Thyroid gland (tissue), 4 donors: ENCODE results near the gene SEMA4D.

Source experiments
- CTCF ChIP-seq, 6 experiments: fragments of 200-600 bp in 3 of 6; fragments of 450-650 bp in 3 of 6; sonication (generic) in 3 of 6; IDR thresholded peaks; one replicate each; pipeline ENCODE4 v1.5.1; 2016 to 2019; ENCODE audit warnings: antibody characterized with exemption in 6 of 6, mild to moderate bottlenecking in 2 of 6, inconsistent platforms in 1 of 6, moderate library complexity in 1 of 6
- POLR2A ChIP-seq, 2 donors: fragments of 450-650 bp; IDR thresholded peaks; one replicate each; pipeline ENCODE4 v1.6.1; 2017; ENCODE audit warnings: antibody characterized with exemption in 2 of 2, mild to moderate bottlenecking in 2 of 2, moderate library complexity in 1 of 2

DNA sequence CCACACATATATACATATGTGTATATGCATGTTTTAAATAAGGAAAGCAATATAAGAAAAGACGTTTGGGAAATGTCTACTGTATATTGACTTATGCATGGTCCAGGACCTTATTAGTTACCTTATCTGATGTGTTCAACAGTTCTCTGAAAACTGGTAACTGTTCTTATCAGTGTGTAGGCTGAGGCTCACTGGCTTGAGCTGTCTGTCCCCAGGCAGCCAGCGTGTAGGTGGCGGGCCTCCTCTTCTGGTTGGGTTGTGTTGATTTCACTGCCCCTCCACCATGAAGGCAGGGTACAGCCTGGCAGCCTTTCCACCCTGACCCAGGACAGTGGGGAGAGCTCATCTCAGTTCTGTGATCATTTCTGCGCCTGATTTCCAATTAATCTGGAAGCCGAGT lies 38.7 kb upstream of the SEMA4D start:
- no peak for TF ChIP-seq CTCF (IDR thresholded peaks at IDR 0.05)
- no peak for TF ChIP-seq POLR2A (IDR thresholded peaks at IDR 0.05)
